Ammon's horn (tissue), 1 donor: ENCODE data around the gene CNNM3.
"Not testable (repeated sequence)": the region's sequence is repeated elsewhere in the genome, so short reads cannot be mapped to it uniquely, and the experiment has no call there.

ENCODE experiments used
- DNase-seq: peaks from one replicate; pipeline ENCODE4 v3.0.0-alpha.2; 2016; ENCODE audit warnings: low spot score

Gene CNNM3

GRCh38 chr2:96798733-96799622 is 17.1 kb upstream of the CNNM3 start:
- DNase-seq: no peak

GRCh38 chr2:96799623-96799935 is 16.5 kb upstream of the CNNM3 start:
- DNase-seq: no peak

DNA sequence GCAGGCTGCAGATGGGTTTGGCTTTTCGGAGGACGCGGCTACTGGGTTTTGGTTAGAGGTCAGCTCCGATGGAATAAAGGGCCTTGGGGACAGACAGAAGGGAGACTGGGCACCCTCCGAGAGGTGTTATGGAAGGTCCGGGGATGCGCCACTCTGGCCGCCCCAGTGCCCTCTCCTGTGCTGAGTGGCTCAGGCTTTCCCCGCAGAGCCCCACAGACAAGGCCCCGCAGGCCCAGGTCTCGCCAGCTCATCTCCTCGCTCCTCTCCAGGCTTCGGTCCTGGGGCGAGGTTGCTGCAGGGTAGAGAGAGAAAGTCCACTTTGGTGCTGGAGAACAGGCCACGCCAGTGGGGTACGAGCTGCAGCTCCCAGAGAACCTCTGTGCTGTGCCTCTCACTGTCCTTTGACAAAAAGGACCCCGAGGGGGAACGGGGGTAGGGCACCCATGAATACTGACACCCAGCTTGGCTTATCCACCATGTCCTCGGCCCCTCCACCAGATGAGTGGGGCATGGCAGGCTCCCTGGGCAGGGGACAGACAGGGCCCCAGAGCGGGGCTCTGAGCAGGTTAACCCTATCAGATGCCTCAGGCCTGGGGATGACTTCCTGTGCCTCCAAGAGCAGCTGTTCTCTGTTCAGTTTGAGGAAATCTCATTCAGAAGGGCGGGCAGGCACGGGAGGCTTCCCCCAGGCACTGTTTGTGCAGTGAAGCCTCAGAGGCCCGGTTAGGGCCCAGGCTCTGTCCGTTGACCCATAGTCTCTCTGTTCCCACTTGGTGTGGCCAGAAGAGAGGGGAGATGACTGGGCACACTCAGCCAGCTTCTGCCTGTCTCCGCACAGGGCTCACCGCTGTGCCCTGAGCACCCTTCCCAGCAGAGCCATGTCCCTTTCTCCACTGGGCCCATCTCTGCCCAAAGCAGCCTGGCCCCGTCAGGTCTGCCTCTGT is 15.7 kb upstream of the CNNM3 start:
- DNase-seq: no peak

DNA sequence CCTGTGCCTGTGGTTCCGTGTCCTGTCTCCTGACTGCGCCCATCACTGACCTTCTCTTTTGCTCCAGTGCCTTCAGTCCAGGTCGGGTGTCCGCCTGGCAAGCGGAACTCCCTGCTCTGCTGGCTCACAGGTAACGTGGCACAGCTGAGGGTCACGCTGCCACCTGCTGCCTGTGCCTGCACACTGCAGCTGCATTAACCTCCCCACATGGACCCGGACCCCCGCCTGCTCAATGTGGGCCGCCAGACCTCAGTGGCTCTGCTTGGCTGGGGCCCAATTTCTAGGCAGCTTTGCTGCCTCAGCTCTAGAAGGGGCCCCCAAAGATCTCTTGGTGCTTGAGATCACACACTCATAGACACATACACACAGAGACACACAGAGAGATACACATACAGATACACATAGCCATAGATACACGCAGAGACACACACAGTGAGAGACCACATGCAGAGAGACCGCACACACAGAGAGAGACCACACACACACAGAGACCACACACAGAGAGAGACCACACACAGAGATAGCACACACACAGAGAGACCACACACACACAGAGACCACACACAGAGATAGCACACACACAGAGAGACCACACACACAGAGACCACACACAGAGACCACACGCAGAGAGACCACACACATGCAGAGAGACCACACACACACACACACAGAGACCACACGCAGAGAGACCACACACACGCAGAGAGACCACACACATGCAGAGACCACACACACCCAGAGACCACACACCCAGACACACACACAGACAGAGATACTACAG is 14.9 kb upstream of the CNNM3 start:
- DNase-seq: peak; percentile 81

DNA sequence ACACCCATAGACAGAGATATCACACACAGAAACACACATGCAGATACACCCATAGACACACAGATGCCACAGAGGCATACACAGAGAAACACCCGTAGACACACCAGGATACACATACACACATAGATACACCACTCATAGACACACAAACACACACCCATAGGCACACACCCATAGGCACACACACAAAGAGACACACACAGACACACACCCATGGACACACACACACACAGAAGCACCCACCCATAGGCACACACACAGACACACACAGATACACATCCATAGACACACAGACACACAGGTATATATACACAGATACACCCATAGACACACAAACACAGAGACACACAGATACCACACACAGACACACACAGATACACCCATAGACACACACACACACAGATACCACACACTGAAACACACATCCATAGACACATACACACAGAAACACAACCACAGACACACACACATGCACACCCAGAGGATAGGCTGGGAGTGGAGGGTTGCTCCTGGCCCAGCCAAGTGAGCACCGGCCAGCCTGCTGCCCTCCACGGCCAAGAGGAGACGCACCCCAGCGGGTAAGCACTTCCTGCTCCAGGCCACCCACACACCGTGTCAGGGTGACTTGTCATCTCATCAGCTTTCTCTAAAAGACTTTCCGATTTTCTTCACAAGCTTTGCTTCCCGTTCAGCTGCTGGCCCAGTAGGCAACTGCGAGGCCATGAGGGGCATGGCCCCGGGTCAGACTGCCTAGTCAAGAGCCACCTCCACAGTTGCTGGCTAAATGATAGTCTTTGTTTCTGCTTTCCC is 14.1 kb upstream of the CNNM3 start:
- no peak for DNase-seq

DNA sequence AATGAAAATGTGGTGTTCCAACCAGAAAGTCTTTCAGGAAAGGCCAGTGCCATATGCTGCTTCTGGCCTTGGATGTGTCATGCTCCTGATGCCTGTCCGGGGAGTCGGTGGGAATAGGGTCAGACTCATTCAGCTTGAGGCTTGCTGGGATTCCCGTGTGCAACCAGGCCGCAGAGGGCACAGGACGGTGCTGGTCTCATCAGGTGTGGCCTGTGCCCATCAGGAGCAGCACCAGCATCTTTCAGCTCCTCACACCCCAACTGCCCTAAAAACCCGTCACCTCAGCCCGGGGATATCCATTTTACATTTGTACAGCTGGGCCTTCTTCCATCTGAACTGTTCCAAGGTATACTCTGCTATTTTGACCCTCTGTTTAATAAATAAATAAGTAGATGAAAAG is 13.3 kb upstream of the CNNM3 start:
- no peak for DNase-seq

DNA sequence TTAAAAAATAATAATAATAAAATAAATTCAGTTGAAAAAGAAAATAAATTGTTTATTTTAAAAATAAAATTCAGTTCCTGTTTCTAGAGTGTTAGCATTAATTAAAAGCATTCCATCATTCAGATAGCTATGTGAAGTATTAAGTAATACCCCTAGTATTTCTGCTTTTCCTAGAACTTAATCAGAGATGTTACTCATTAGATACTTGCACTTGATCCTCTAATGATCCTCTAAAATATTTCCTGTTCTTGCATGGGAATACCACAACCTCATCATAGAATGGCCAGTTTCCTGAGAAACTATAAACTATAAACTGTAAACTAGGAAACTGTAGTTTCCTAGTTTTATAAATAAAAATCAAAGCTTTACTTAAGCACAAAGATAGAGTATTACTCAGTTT is 11.1 kb upstream of the CNNM3 start:
- DNase-seq: no peak

- not testable (repeated sequence) for DNase-seq
These were observed 10.1 kb upstream of the CNNM3 start for GRCh38 chr2:96805946-96806345.

GRCh38 chr2:96806468-96807126 is 9.5 kb upstream of the CNNM3 start:
- DNase-seq: no peak

DNA sequence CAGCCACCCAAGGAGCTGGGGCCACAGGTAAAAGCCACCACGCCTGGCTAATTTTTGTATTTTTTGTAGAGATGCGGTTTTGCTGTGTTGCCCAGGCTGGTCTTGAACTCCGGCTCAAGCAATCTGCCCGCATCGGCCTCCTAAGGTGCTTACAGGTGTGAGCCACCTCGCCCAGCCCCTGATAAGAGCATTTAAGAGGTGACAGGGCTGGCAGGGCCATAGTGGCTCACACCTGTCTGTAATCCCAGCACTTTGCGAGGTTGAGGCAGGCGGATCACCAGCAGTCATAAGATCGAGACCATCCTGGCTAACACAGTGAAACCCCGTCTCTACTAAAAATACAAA is 9.0 kb upstream of the CNNM3 start:
- DNase-seq: no peak

- DNase-seq: no peak
These were observed 7.8 kb upstream of the CNNM3 start for GRCh38 chr2:96808176-96808837.

GRCh38 chr2:96809216-96809882 is 6.7 kb upstream of the CNNM3 start:
- no peak for DNase-seq

DNA sequence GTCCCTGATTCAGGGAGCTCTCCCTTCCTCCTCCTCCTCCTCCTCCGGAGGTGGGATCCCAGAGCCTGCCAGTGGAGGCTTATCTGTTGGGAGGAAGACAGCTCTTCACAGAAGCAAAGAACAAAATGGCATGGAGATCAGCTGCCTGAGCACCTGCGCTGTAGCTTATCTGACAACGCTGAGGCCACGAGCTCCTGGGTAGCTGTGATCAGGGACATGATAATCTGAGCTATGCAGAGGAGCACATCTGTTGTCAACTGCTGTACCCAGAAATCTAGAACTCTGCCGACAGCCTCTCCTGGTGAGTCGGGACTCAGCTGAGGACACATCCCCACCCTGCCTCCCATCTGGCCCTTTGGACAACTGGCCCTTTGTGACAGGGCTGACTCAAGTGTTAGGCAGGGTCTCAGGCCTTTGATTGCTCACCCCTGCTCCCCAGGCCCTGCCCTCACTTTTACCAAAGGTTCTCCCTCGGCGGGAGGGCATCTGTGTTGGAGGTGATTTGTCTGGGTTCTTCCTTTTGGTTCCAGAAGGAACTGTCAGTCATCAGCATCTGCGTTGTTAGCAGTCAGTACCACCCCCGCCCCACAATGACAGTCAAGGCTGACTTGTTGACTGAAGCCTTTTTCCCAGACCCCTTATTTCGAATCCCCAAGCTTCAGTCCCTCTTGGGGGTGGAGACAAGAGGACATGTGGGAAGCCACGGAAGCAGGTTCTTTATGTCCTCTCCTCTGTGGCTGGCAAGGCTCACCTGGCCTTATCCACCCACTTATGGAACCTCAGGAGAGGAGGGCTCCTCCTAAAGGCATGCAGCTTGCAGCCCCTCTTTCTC is 5.9 kb upstream of the CNNM3 start:
- no peak for DNase-seq

- no peak for DNase-seq
These were observed 5.3 kb upstream of the CNNM3 start for GRCh38 chr2:96810783-96811192.

DNA sequence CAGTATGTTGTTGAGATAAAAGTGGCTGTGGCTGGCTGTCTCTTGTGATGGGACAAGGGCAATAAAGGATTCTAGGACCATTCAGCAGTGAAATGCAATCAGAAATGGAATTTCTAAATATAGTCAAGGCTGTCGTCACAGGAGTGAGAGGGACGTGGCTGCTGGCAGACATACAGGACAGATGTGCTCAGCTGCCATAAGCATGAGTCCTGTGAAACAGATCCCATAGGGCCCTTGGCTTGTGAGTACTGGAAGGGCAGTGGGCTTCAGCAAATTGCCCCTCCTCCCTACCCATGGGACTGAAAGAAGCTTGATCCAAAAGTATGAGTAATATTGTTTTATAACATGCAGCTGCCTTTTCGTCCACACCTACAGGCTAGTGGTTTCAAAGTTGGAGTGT is 4.2 kb upstream of the CNNM3 start:
- DNase-seq: no peak

DNA sequence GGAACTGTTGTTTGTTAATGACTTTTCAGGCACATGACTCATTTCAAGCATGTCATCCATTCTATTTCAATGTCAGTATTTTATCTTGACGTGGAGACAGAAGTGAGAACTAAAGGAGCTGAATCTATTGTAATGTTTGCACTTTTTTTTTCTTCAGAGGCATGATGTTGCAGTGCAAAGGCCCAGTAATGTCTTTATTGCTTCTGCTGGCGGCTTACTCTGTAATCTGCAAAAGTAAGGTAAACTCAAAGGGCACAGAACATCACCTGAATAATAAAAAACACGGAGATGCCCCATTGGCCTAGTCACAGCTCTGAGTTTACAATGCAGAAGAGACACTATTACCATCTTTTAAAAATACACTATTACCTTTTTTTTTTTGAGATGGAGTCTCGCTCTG is 2.4 kb upstream of the CNNM3 start:
- no peak for DNase-seq

DNA sequence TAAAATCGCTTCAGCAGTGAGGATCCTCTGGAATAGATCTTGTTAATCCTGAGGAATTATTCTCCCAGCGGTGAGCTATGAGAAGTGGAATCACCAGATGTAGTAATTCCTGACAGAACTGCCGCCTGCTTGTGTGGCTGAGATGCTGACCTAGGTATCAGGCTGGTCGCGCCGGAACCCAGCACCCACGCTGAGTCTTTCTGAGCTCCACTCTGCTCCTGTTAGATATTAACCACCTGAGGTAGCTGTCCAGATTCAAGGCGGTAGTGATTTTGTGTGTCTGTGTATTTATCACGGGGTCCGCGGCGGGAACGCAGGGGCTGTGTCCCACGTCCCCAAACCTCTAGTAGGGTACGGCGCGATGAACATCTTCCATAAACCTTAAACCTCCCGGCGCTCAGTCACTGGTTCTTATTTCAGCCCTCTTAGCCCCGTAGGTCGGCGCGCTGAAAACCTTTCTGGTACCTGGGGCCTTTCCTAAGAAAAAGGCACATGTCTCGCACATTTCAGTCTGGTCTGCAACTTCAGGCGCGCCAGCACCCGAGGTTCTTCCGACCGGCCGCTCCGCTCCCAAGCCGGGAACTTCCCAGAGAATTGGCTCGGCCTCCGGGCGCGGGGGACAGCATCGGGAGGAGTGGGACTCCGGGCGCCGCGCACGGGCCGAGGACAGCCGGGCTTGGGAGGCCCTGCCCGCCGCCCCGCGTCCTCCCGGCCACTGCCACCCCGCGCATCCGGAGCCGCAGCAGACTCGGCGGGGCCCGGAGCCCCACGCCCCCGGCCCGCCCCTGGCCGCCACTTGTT is 542 bp upstream of the CNNM3 start:
- no peak for DNase-seq
